GM21381 (cell line): ENCODE measurements around the gene NPM3.

Source experiments
- ATAC-seq: cut with Tn5 transposase; IDR thresholded peaks from one replicate; pipeline ENCODE4 v1.9.1; 2021; ENCODE audit warnings: mild to moderate bottlenecking, moderate library complexity; ENCODE audit not compliant: unreplicated experiment

The NPM3 gene

GRCh38 chr10:101760510-101760909 lies 22.7 kb downstream of the NPM3 start:
- ATAC-seq: no peak

- no peak for ATAC-seq
Measured at GRCh38 chr10:101759309-101760247, 23.7 kb downstream of the NPM3 start.

- ATAC-seq: no peak
Measured at GRCh38 chr10:101758858-101759257, 24.4 kb downstream of the NPM3 start.

GRCh38 chr10:101752241-101752640 lies 31.0 kb downstream of the NPM3 start:
- ATAC-seq: no peak

GRCh38 chr10:101749047-101750016 lies 33.9 kb downstream of the NPM3 start:
- ATAC-seq: no peak

GRCh38 chr10:101748496-101748895 lies 34.8 kb downstream of the NPM3 start:
- no peak for ATAC-seq

- no peak for ATAC-seq
Measured at GRCh38 chr10:101745074-101745696, 38.1 kb downstream of the NPM3 start.

GRCh38 chr10:101744267-101744666 lies 39.0 kb downstream of the NPM3 start:
- ATAC-seq: no peak

- no peak for ATAC-seq
Measured at GRCh38 chr10:101741938-101742337, 41.3 kb downstream of the NPM3 start.

GRCh38 chr10:101736666-101737065 lies 46.6 kb downstream of the NPM3 start:
- ATAC-seq: no peak

- no peak for ATAC-seq
Measured at GRCh38 chr10:101732096-101732495, 51.1 kb downstream of the NPM3 start.
